ENCODE results near the gene PRKN. TPM values are rescaled to one million over a fixed set of nuclear protein-coding genes. Genes with fewer than 3 reads are reported as not detected.

PRKN gene
- polyA plus RNA-seq, 1 donor from 2014 or later = 1.2 TPM

- Histone ChIP-seq H3K4me3 (ENCODE audit: low read length) (no peak overlapping the region), H3K27ac (ENCODE audit: low read length) (no peak overlapping the region)
These were observed 55.9 kb downstream of the PRKN start for GRCh38 chr6:162671580-162672165.

GRCh38 chr6:162670345-162670744 lies 57.2 kb downstream of the PRKN start:
- H3K27ac ChIP-seq (ENCODE audit: low read length) = no peak overlapping the region
- H2AFZ ChIP-seq (ENCODE audit: low read depth, low read length) = no peak overlapping the region
- H3K36me3 ChIP-seq (ENCODE audit: insufficient read depth, low read length) = no peaks in the 10 kb centered on the region
- no peak overlapping the region for H3K4me3 ChIP-seq (ENCODE audit: low read length)
- no peaks in the 10 kb centered on the region for H3K9me3 ChIP-seq (ENCODE audit: low read length)
- no peaks in the 10 kb centered on the region for H3K79me2 ChIP-seq (replicated peaks; ENCODE audit: insufficient read depth, low read length)
- no peak overlapping the region for H3K4me2 ChIP-seq (ENCODE audit: low read length)
- H3K27me3 ChIP-seq (ENCODE audit: insufficient read depth, low read depth, low read length) = no peaks in the 10 kb centered on the region
- TF ChIP-seq POLR2AphosphoS5 (IDR thresholded peaks at IDR 0.05) (no peak), SMC3 (conservative IDR thresholded peaks at IDR 0.05; ENCODE audit: poor library complexity) (no peak), MXI1 (conservative IDR thresholded peaks at IDR 0.05; ENCODE audit: poor library complexity, severe bottlenecking) (no peak)
- TF ChIP-seq, protein P1, sequence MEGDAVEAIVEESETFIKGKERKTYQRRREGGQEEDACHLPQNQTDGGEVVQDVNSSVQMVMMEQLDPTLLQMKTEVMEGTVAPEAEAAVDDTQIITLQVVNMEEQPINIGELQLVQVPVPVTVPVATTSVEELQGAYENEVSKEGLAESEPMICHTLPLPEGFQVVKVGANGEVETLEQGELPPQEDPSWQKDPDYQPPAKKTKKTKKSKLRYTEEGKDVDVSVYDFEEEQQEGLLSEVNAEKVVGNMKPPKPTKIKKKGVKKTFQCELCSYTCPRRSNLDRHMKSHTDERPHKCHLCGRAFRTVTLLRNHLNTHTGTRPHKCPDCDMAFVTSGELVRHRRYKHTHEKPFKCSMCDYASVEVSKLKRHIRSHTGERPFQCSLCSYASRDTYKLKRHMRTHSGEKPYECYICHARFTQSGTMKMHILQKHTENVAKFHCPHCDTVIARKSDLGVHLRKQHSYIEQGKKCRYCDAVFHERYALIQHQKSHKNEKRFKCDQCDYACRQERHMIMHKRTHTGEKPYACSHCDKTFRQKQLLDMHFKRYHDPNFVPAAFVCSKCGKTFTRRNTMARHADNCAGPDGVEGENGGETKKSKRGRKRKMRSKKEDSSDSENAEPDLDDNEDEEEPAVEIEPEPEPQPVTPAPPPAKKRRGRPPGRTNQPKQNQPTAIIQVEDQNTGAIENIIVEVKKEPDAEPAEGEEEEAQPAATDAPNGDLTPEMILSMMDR (IDR thresholded peaks at IDR 0.05; ENCODE audit: poor library complexity, severe bottlenecking) = no peak
- no peaks in the 10 kb centered on the region for H3K9me2 ChIP-seq (ENCODE audit: insufficient read depth, low read length)
- H3K9ac ChIP-seq (ENCODE audit: low read length) = no peak overlapping the region
- H4K20me1 ChIP-seq (ENCODE audit: insufficient read depth) = no peaks in the 10 kb centered on the region
- H3F3A ChIP-seq (ENCODE audit: insufficient read depth, low read length, poor library complexity, severe bottlenecking) = no peaks in the 10 kb centered on the region

More at GRCh38 chr6:162671580-162672165, 55.9 kb downstream of the PRKN start:
- no peaks in the 10 kb centered on the region for H3K9me3 ChIP-seq (ENCODE audit: low read length)
- no peaks in the 10 kb centered on the region for H3K79me2 ChIP-seq (replicated peaks; ENCODE audit: insufficient read depth, low read length)
- no peak overlapping the region for H2AFZ ChIP-seq (ENCODE audit: low read depth, low read length)
- no peak overlapping the region for H3K9ac ChIP-seq (ENCODE audit: low read length)
- no peak overlapping the region for H3K4me2 ChIP-seq (ENCODE audit: low read length)
- no peaks in the 10 kb centered on the region for H3K9me2 ChIP-seq (ENCODE audit: insufficient read depth, low read length)
- H4K20me1 ChIP-seq (ENCODE audit: insufficient read depth) = no peaks in the 10 kb centered on the region
- no peaks in the 10 kb centered on the region for H3F3A ChIP-seq (ENCODE audit: insufficient read depth, low read length, poor library complexity, severe bottlenecking)
- no peaks in the 10 kb centered on the region for H3K27me3 ChIP-seq (ENCODE audit: insufficient read depth, low read depth, low read length)
- no peak for TF ChIP-seq RAD21 (conservative IDR thresholded peaks at IDR 0.05)
- TF ChIP-seq EP300 (conservative IDR thresholded peaks at IDR 0.05; ENCODE audit: poor library complexity, severe bottlenecking) = no peak
- TF ChIP-seq SMC3 (conservative IDR thresholded peaks at IDR 0.05; ENCODE audit: poor library complexity) = no peak
- TF ChIP-seq REST (IDR thresholded peaks at IDR 0.05; ENCODE audit: borderline replicate concordance) = no peak
- H3K36me3 ChIP-seq (ENCODE audit: insufficient read depth, low read length) = no peaks in the 10 kb centered on the region

DNA sequence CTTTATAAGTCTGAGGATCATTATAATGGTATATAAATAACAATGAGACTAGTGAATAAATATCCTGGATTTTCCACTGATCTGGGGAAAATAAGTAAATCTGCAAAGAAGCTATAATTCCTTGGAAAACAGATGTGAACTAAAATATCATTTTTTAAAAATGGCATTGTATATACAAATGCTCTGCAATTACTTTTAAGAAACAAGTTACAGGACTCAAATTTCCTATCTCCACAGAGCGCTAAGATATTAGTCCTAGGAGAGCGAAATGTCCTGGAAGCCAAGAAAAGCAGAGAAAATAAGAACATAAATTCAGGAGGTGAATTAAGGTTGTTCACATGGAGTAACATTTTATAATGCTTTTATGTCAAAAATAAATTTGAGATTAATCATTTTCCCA lies 61.3 kb downstream of the PRKN start:
- H3F3A ChIP-seq (ENCODE audit: insufficient read depth, low read length, poor library complexity, severe bottlenecking) = no peaks in the 10 kb centered on the region
- H3K4me3 ChIP-seq (ENCODE audit: low read length) = no peak overlapping the region
- H2AFZ ChIP-seq (ENCODE audit: low read depth, low read length) = no peak overlapping the region
- TF ChIP-seq SMC3 (conservative IDR thresholded peaks at IDR 0.05; ENCODE audit: poor library complexity) = no peak
- TF ChIP-seq, protein P1 (IDR thresholded peaks at IDR 0.05; ENCODE audit: poor library complexity, severe bottlenecking) = no peak
- no peak for TF ChIP-seq MXI1 (conservative IDR thresholded peaks at IDR 0.05; ENCODE audit: poor library complexity, severe bottlenecking)
- no peak for TF ChIP-seq EP300 (conservative IDR thresholded peaks at IDR 0.05; ENCODE audit: poor library complexity, severe bottlenecking)
- no peak for TF ChIP-seq RAD21 (conservative IDR thresholded peaks at IDR 0.05)
- no peak for TF ChIP-seq REST (IDR thresholded peaks at IDR 0.05; ENCODE audit: borderline replicate concordance)
- no peak overlapping the region for H3K27ac ChIP-seq (ENCODE audit: low read length)
- no peak overlapping the region for H3K4me2 ChIP-seq (ENCODE audit: low read length)
- H3K9ac ChIP-seq (ENCODE audit: low read length) = no peak overlapping the region
- H3K9me2 ChIP-seq (ENCODE audit: insufficient read depth, low read length) = no peaks in the 10 kb centered on the region
- H4K20me1 ChIP-seq (ENCODE audit: insufficient read depth) = no peaks in the 10 kb centered on the region
- H3K9me3 ChIP-seq (ENCODE audit: low read length) = no peaks in the 10 kb centered on the region
- no peaks in the 10 kb centered on the region for H3K27me3 ChIP-seq (ENCODE audit: insufficient read depth, low read depth, low read length)
- no peaks in the 10 kb centered on the region for H3K36me3 ChIP-seq (ENCODE audit: insufficient read depth, low read length)
- H3K79me2 ChIP-seq (replicated peaks; ENCODE audit: insufficient read depth, low read length) = no peaks in the 10 kb centered on the region

Measured in neural cell (in vitro differentiated cells).